HG03196 (cell line): ENCODE measurements around the gene TMTC1.
"Not testable (repeated sequence)": the region's sequence is repeated elsewhere in the genome, so short reads cannot be mapped to it uniquely, and the experiment has no call there.

ENCODE experiments used
- ATAC-seq: cut with Tn5 transposase; IDR thresholded peaks from one replicate; pipeline ENCODE4 v1.9.1; 2021; ENCODE audit not compliant: unreplicated experiment

Gene TMTC1

DNA sequence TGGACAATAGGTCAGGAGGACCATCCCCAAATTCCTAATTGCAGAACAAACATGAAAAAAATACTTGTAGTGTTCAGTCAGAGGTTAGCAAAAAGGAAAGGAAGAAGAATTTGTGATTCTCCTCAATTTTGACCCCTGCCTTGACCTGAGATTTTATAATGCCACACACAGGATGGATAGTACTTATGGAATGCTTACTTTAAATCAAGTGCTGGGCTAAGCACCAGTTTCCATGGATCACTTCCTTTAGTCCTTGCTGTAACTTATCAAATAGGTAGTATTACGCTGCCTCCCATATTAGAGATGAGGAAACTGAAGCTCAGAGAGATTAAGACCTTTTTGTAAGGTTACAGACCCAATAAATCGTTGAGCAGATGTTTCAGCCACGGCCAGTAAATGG lies 205.0 kb downstream of the TMTC1 start:
- ATAC-seq, result no peak

DNA sequence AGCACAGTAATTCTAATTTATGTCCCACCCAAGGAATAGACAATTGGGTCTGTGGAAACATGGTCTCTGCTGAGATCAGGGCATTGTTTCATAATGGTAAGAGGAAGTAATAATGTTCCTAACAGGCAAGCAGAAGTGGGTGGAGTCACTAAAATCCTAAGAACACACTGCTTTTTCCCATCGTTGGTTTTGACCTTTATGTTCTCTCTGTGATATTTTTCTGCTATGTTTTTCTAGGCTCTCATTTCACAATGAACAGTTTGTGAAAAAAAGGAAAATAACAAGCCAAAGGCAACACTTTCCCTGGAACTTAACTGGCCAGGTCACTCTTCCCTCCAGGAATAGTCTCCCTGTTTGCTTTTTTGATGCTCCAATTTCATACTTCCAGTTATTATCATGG lies 205.7 kb downstream of the TMTC1 start:
- ATAC-seq, result no peak

DNA sequence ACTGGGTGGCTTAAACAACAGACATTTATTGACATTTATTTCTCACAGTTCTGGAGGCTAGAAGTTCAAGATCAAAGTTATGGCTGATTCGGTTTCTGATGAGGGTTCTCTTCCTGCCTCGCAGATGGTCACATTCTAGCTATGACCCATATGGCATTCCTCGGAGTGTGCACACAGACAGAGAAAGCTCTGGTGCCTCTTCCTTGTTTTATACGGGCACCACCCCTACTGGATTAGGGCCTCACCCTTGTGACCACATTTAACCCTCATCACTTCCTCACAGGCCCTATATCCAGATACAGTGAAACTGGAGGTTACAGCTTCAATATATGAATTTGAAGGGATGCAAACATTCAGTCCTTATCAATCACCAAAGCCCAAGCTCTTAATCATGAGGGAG lies 209.2 kb downstream of the TMTC1 start:
- no peak for ATAC-seq

DNA sequence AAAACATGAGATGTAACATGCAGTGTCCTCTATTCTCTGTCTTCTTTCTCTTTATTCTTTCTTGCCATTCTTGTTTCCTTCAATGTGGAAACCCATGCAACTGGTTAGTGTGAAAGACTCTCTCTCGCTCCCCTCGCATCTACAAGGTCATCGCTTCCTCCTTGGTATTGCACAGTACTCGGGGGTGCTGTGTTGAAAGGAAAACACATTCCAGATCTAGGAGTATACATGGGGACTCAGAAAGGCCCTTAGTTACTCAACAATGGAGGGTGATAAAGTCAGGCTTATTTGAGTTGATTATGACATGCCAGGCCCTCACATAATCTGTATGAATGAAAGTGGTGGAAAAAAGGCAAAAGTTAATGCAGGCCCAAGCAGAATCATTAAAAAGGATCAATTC lies 210.8 kb downstream of the TMTC1 start:
- no peak for ATAC-seq

DNA sequence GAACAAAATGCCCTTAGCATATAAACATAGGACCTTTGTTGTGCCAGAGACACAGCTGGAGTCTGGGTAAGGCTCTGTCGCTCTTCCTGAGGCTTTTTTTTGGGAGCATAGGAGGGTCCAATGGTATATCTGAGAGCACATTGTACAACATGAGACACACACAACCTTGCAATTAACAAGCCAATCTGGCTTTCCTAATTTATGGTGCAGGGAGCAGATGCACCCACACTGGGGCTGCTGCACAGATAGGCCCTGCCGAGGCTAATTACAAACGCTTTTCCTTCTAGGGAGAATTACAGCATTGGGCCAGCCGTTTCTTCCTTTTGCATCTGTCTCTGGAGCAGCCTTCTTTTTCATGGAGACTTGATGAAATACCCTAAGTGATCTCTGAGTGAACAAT lies 211.3 kb downstream of the TMTC1 start:
- ATAC-seq, result no peak

DNA sequence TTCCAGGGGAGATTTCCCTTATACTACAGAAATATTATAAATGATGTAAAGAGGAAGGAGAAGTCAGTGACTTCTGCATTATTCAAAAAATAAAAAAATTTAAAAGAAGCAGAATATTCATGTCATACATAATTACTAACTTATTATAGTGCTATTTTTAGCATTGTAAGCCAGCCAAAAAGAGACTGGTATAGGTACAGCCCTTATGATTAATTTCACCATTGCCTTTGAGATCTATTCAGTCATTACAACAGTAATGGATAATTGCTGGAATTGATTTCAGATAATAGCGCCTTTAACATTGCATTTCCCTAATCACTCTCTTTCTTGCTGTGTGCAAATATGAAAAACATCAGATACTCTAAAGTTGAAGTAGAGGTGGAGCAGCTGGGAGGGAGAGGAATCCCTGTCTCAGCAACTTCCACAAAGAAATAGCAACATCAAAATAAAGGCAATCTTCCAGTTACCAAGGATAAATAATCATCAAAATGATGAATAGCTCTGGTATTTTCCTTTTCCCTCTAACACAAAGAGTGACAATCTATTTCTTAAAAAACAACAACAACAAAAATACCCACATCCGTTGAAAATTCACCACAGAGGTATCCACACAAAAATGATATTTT lies 214.5 kb downstream of the TMTC1 start:
- ATAC-seq, result no peak

DNA sequence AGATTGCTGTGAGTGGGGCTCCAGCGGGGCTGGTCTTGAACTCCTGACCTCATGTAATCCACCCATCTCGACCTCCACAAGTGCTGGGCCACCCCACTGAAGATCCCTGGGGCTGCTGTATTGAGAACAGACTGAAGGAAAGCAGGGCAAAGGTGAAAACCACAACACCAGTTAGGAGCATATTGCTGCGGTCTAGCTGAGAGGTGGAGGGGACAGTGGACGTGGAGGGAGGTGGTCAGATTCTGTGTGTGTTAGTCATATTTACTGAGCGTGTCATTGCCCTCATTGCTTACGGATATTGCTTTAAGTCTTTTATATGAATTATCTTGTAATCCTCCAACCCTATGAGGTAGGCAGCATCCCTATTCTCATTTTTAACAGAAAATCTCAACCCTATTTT lies 217.3 kb downstream of the TMTC1 start:
- ATAC-seq, result no peak

DNA sequence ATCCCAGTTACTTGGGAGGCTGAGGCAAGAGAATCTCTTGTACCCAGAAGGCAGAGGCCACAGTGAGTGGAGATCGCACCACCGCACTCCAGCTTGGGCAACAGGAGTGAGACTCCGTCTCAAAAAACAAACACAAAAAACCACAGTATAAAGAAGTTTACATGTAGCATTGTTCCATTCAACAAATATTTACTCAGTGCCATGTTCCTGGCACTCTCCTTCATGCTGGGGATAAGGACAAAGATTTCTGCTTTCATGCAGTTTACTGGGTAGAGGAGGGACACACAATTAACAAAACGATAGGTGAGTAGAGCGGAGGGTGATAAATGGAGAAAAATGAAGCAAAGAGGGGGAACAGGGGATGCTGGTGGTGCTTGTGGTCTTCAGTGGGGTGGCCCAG lies 218.0 kb downstream of the TMTC1 start:
- no peak for ATAC-seq

DNA sequence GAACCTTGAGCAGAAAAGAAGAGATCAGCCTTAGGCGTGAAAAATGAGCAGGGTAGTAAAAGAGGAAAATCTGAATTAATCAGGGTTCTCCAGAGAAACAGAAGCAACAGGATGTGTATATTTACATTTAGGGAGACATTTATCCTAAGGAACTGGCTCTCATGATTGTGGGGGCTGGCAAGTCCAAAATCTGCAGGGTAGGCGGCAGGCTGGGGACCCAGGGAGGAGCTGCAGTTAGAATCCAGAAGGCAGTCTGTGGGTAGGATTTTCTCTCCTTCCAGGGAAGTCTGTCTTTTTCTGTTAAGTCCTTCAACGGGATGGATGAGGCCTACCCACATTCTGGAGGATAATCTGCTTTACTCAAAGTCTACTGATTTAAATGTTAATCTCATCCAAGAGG lies 218.8 kb downstream of the TMTC1 start:
- ATAC-seq, result no peak

DNA sequence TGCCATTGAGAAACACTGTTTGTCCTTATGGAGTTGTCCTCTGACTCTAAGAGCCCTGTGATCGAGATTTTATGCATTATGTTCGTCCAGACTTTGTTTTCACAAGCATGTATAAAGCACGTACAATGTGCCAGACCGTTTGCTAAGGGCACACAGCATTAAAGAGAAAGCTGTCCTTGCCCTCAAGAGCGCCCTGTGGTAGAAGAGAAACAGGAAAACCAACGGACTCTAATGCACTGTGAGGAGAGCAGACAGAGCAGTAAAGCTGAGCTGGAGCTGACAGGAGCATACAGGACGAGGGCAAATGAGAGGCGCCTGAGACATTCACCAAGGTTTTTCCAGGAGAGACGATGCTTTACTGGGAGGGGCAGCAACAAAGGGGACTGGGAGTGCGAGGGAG lies 220.1 kb downstream of the TMTC1 start:
- ATAC-seq, result peak; percentile 56

DNA sequence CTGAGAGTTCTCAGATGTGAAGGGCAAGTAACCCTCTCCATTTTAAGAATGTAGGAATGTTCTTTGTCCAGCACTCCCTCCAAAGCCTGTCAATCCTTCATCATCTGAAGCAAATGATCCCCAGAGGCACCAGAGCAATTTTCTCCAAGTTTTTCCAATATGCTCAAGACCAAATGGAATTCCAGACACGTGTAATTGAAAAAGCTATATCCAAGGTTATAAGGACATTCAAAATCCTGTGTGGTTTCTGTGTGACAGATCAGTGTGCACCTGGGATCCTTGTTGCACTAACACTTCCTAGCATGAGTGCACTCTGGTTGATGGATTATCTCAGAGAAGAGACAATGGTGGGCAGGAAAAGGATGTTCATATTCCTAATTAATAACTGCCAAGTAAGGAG lies 220.7 kb downstream of the TMTC1 start:
- ATAC-seq, result no peak

DNA sequence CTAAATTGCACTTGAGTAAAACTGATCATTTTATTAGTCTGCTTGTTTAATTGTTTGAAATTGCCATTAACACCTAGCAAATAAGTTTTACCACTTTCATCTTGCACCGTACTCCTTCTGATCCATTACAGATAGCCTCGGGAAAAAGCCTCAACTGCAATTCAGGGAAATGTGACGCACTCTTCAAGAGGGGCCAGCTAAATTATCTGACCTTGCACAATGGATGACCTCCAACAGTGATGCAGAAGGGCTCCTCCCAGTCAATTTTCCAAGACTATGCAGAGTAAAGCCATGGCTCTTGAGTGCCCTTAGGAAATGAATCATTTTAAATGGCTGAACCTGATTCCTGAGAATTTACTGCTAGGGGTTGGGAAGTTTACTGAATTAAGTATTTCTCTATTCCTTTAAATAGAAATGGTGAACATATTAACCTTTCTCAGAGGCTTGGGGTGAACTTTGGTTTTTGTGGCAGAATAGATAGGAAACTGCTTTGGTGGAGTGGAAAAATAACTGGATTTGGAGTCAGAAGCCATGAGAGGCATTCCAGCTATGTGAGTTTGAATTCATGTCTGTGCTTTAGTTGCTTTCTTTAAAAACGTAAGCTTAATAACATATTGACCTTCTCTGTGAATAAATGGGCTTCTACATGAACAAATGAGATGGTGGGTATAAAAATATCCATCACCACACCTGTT lies 221.5 kb downstream of the TMTC1 start:
- ATAC-seq, result no peak

DNA sequence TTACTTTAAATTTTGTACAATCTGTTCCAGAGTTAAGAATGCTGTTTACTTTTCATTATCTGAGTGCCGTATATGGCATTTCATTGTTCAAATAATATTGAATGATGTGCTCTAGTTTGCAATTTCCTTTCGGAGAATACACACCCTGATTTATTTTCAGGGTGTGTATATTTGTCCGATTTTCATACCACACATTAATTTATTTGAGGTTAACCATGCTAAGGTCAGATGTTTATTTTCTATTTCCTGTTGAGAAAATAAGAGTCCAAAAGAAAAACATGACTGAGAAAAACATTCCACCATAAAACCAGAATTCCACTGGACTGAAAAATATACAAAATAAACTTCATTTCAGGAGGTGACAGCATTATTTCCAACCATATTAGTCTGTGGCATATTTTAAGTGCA lies 222.1 kb downstream of the TMTC1 start:
- no peak for ATAC-seq

DNA sequence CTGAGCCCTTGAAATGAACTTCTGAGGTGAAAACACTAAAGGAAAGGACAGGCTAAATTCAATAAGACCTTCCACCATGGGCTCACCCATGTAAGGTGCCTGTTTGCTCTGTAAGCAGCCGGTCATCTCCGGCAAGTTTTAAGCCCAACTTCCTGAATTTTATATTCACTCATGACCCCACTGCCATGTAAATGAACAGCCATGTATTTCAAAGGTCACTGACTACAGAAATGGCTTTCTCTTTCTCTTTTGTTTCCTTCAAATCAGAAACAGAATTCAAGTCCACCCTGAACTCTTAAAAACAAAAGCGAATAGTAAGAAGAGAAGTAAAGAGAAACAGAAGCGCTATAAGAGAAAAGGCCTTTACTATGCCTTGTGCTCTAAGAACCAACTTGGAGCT lies 224.5 kb downstream of the TMTC1 start:
- no peak for ATAC-seq

DNA sequence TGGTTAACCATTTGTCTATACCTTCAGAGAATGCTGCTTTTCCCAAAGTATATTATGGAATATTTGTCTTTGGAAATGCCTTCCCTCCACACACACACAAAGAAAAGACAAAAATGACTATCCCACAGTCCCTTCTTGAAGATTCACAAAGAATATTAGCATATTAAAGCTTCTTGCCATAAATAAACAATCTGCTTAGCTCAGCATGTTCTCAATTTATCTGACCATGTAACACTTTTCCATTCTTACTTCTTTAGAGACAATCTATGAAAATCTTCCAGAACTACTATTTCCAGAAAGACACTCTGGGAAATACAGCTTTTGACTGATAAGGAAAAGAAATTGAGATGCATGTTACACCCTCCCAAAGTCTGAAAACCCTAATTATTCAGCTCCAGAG lies 227.4 kb downstream of the TMTC1 start:
- ATAC-seq, result no peak

DNA sequence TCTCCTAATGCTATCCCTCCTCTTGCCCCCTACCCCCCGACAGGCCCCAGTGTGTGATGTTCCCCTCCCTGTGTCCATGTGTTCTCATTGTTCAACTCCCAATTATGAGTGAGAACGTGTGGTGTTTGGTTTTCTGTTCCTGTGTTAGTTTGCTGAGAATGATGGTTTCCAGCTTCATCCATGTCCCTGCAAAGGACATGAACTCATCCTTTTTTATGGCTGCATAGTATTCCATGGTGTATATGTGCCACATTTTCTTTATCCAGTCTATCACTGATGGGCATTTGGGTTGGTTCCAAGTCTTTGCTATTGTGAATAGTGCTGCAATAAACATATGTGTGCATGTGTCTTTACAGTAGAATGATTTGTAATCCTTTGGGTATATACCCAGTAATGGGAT lies 228.3 kb downstream of the TMTC1 start:
- ATAC-seq, result not testable (repeated sequence)

DNA sequence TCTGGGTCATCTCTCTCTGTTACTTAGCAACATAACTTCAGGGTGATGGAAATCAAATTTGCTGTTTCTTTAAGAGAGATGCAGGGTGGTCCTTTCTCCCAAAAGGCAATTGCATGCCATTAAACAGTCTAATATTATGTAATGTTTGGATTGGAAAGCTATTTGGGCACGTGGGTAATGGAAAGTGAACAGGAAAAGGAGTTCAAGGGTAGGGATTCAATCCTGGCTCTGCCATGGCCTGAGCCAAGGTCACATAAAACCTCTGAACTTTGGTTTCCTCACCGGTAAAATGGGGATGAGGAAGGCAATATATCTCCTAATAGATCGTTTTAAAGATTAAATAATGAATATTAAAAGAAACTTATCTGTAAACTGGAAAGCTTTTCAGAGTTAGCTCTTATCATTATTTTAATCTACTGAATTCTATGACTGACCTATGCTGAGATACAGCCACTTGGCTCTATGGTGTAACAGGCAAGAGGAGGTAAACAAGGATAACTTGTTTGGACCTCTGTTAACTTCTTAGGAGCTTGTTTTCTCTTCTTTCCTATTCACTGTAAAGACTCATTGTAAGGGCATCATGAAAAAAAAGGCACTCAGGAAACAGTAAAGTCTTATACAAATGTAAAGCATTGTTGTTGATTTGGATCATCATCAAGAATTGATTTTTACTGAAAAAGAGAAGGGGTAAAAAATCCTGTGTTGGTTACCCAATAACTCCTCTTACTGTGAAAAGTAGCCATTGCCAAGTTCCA lies 230.6 kb downstream of the TMTC1 start:
- ATAC-seq, result no peak

DNA sequence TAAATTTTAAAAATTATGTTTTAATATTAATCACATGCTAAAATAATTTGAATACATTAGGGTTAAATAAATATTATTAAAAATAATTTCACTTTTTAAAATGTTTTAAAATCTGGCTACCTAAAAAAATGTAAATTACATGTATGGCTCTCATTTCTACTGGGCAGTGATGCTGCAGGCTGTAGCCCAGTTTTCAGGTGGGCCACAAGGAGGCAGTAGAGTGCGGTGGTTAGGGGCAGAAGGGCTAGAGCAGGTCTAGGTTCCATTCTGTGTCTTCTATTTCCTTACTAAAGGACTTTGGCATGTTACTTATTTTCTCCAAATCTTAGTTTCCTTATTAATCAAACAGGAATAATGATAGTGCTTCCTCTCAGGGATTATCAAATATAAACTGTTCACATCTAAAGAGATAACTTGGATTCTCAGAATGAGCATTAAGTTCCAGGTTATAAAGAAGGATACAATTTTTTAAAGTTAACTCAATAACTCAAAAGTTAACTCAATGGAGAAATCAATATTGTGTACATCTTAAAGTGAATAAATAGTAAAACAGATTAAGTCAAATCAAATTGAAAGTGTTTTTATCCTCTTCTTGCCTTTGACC lies 231.3 kb downstream of the TMTC1 start:
- ATAC-seq, result peak; percentile 90

DNA sequence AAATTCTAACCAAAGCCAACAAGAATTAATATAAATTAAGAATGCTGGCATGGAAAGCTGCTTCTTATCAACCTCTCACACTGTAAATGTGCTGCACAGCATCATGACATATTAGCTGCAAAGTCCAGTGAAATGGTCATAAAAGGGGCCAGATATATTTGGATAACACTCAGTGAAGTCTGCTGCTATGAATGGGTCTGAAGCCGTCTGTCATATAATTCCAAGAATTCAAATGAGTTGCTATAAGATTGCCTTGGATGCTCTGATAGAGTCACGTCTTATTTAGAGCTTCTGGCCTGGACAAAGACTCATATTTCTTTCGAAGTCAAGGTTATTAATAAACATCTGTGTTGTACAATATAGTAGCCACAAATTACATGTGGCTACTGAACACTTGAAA lies 231.9 kb downstream of the TMTC1 start:
- ATAC-seq, result no peak

DNA sequence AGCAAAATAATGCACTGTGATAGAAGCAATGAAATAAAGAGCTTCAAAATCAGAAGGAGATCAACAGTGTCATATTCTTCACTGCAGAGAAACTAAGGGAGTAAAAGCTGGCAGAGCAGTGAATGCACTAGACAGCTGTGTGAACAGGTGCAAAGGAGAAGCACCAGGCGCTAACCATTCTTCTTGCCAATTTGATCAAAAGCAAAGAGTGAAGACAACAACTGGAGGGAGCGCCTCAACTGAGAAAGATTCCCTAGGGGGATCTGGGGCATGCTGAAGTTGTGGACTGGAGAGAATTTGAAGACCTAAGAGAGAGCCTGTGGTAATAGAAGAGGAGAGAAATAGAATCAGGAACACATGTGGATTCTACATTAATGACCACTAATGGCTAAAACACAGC lies 235.9 kb downstream of the TMTC1 start:
- no peak for ATAC-seq

DNA sequence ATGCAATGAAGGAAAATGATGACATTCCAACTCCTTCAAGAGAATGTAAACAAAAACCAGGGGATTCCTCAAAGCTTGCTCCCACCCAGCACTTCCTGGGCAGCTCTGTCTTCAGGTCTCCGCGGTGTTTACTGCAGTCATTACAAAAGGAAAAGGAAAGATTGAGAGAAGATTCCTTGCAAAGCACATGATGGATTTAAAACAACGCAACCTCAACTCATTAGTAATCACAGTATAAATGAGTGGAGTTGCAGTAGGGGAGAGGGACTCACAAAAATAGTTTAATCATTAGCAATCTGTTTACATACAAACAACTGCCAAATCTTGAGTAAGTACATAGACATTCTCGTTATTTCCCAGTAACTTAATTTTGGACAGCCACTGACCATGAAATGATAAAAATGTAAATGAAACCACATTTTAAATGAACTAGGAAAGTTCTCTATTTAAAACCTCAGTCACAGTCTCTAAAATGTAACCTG lies 236.6 kb downstream of the TMTC1 start:
- no peak for ATAC-seq

DNA sequence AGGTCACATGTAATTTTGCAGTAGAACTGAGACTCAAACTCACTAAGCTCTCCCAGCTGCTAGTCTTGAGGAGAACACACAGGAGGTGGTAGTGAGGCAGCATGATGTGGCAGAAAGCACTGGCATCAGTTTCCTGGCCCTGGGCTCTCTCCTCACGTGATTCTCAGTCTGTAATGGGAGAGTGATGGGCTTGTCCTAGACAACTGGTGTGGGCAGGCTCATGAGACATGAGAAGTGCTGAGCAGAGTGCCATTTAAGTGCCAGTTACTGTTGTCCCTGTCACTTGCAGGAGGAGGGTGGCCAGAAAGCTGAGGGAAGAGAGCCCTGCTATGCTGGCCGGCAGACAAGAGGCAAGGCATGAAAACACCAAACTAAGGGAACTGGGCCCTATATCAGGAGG lies 237.7 kb downstream of the TMTC1 start:
- no peak for ATAC-seq
